ENCODE measurements around the gene MAX.

GRCh38 chr14:65045006-65045405, 57.3 kb downstream of the MAX start:
- TF ChIP-seq CTCF (IDR thresholded peaks at IDR 0.05): no peak
- no peak for TF ChIP-seq POLR2A (IDR thresholded peaks at IDR 0.05)
